ENCODE results near the gene CIPC.

DNA sequence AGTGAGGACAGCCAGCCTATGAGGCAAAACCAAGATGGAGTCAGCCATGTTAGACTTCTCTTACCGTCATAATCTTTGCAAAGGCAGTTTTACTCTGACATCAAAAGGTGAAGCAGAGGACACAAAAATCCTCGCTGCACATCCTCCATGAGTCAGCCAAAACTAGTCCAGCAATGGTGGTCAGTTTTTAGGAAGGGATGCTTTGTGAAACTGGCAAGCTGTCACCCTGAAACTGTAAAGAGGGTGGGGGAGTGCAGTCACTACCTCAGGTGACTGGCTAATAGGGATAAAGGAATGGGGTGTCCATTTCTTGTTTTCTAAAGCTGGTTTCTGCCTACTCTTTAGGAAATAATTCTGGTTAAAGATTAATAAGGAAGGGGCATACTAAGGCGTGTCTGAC lies 5.4 kb upstream of the CIPC start:
- TF ChIP-seq, protein P1, sequence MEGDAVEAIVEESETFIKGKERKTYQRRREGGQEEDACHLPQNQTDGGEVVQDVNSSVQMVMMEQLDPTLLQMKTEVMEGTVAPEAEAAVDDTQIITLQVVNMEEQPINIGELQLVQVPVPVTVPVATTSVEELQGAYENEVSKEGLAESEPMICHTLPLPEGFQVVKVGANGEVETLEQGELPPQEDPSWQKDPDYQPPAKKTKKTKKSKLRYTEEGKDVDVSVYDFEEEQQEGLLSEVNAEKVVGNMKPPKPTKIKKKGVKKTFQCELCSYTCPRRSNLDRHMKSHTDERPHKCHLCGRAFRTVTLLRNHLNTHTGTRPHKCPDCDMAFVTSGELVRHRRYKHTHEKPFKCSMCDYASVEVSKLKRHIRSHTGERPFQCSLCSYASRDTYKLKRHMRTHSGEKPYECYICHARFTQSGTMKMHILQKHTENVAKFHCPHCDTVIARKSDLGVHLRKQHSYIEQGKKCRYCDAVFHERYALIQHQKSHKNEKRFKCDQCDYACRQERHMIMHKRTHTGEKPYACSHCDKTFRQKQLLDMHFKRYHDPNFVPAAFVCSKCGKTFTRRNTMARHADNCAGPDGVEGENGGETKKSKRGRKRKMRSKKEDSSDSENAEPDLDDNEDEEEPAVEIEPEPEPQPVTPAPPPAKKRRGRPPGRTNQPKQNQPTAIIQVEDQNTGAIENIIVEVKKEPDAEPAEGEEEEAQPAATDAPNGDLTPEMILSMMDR (conservative IDR thresholded peaks at IDR 0.05; ENCODE audit: low read depth, low read length) = no peak
- TF ChIP-seq EZH2phosphoT487 (IDR thresholded peaks at IDR 0.05; ENCODE audit: borderline replicate concordance, low read length) = no peak
